HG03045 (cell line): ENCODE data around the gene KIR3DL2.
"Not testable (repeated sequence)": the region's sequence is repeated elsewhere in the genome, so short reads cannot be mapped to it uniquely, and the experiment has no call there.

ENCODE experiments used
- ATAC-seq: cut with Tn5 transposase; IDR thresholded peaks from one replicate; pipeline ENCODE4 v1.9.1; 2021; ENCODE audit warnings: mild to moderate bottlenecking, moderate library complexity; ENCODE audit not compliant: unreplicated experiment

KIR3DL2 gene

GRCh38 chr19:54863459-54863858 lies 13.2 kb downstream of the KIR3DL2 start:
- not testable (repeated sequence) for ATAC-seq

DNA sequence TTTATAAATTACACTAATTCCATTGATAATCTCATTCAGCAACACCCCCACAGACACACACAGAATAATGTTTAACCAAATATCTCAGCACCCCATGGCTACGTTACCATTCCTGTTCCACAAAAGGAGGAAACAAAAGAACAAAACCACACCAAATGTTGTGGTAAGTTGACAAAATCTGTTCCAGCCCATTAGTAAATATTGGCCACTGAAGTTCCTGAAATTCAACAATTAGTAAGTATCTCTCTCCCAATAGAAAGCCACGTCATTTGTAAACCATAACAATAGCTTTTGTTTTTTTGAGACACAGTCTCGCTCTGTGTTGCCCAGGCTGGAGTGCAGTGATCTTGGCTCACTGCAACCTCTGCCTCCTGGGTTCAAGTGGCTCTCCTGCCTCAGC lies 21.5 kb downstream of the KIR3DL2 start:
- ATAC-seq, result no peak

DNA sequence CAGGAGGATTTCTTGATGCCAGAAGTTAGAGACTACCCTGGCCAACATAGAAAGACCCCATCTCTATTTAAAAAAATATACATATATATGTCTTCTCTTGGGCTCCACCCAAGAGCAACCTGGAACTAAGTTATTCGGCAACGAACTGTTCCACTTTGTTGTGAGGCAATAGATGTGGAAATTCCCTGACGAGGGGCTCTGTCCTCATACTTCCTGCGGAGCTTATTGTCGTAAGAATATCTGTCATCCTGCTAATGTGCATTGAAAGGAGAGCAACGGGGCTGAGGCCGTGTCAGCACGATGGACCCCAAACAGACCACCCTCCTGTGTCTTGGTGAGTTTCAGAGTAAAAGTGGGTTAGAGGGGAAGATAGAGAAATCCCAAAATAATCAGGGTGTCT lies 23.7 kb downstream of the KIR3DL2 start, which contains the start of gene FCAR:
Gene FCAR (plus strand): TSS at position 246 of the 400 bp plus-strand sequence. CDS start 55 bp downstream, at position 301.
- no peak for ATAC-seq

DNA sequence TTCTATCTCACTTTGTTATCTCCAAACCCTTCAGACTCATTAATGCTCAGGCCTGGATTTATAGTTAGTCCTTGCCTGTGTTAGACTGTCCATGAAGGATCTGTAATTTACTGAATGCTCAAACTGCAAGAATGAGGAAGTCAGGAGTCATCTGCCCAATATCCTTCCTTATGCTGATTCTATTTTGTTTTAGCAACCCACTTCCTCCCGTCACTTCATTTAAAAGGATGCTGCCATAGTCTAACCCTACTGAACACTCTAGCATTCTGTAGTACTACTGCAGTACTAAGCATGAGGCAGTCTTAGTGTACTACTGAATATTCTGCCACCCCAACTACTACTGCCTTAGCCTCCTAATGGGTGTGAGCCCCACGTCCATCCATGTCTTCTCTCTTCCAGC lies 25.3 kb downstream of the KIR3DL2 start:
- ATAC-seq, result no peak

- ATAC-seq, result no peak
Observed at GRCh38 chr19:54877471-54877870, 27.2 kb downstream of the KIR3DL2 start.

DNA sequence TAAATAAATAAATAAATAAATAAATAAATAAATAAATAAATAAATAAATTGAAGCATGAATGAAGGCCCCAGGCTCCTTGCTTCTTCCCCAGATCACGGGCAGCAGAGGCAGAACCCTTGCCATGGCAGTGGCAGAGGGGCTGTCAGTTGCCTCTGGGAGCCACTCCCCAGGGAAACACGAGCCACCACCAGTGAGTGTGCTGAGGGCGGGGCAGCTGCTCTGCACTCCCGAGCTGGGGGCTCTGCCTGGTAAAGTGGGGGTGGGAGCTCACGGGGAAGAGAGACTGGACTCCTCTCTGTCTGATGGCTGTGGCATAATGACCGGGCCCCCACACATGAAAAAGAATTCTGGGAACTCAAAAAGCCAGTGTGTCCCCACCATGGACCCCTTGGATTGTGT lies 31.6 kb downstream of the KIR3DL2 start:
- ATAC-seq, result no peak

GRCh38 chr19:54882758-54883157 lies 32.5 kb downstream of the KIR3DL2 start:
- no peak for ATAC-seq

DNA sequence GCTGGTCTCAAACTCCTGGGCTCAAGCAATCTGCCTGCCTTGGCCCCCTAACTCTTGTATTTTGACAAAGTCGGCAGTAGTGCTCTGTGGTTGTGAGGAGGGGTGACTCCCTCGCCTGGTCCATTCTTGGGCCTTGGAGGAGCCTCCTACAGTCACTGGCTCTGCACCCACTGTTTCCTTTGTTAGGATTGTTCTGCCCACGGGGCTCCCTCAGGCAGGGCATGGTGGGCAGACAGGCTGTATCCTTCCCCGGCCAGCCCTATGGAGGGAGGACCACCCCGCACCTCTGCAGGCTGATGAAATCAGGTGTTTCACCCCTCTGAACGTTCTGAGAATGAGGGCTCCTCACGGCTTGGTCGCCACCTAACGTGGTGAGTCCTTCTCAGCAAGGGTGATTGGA lies 33.0 kb downstream of the KIR3DL2 start:
- no peak for ATAC-seq

DNA sequence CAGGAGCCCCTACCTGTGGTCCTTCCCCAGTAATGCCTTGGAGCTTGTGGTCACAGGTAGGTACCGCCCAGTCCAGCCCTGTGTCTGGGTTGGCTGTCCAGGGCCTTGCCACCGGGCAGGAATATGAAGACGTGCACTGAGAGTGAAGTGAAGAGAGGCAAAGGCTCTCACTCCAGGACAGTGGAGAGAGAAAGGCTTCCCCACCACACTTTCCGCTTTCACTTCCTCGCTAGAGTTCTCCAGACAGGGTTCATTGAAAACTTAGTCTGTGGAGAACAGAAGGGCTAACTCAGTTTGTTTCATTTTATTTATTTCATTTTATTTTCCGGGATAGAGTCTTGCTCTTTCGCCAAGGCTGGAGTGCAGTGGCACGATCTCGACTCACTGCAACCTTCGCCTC lies 38.0 kb downstream of the KIR3DL2 start:
- ATAC-seq, result no peak

GRCh38 chr19:54889566-54889965 lies 39.3 kb downstream of the KIR3DL2 start:
- ATAC-seq, result no peak

DNA sequence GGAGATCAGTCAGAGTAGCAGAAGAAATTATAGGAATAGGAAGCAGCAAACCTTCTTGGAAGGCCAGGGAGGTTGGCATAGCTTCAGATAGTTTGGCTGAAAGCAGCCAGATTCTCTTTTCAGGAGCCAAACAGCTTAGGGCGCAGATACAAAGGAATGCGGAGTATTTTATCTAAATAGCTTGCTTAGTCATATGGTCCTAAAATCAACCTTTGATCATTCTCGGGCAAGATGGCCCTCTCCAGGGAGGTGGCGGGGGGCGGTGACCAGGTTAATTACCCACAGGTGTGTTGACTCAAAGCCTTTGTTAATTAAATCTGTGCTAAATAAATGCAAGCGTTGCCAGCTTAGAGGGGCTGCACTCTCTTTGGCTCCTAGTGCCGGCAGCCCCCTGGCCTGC lies 43.2 kb downstream of the KIR3DL2 start:
- ATAC-seq, result no peak

- not testable (repeated sequence) for ATAC-seq
Observed at GRCh38 chr19:54894106-54894505, 43.9 kb downstream of the KIR3DL2 start.

GRCh38 chr19:54896036-54896435 lies 45.8 kb downstream of the KIR3DL2 start:
- no peak for ATAC-seq

GRCh38 chr19:54898685-54899084 lies 48.4 kb downstream of the KIR3DL2 start:
- ATAC-seq, result not testable (repeated sequence)

GRCh38 chr19:54899646-54900045 lies 49.4 kb downstream of the KIR3DL2 start:
- not testable (repeated sequence) for ATAC-seq

GRCh38 chr19:54901153-54901552 lies 50.9 kb downstream of the KIR3DL2 start:
- ATAC-seq, result not testable (repeated sequence)

DNA sequence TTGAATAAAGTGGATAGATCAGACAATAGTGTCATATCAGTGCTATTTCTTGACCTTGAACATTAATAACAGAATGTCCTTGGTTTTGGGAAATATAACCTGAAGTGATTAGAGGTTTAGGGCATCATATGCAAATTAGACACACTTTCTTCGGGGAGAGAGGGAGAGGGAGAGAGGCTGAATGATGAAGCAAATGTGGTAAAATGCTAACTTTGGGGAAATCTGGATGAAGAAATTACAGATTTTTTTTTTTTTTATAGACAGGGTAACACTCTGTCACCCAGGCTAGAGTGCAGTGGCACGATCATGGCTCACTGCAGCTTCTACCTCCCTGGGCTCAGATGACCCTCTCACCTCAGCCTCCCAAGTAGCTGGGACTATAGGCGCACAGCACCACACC lies 51.8 kb downstream of the KIR3DL2 start:
- no peak for ATAC-seq

DNA sequence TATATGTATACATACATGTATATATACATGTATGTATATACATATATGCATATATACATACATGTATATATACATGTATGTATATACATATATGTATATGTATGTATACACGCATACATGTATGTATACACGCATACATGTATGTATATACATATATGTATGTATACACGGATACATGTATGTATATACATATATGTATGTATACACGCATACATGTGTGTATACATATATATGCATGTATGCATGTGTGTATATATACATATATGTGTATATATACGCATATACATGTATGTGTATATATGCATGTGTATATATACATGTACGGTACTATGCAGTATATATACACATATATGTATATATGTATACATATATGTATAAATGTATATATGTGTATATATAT lies 53.1 kb downstream of the KIR3DL2 start:
- no peak for ATAC-seq

- not testable (repeated sequence) for ATAC-seq
Observed at GRCh38 chr19:54904261-54904660, 54.0 kb downstream of the KIR3DL2 start.

- ATAC-seq, result no peak
Observed at GRCh38 chr19:54905421-54905802, 55.2 kb downstream of the KIR3DL2 start.

DNA sequence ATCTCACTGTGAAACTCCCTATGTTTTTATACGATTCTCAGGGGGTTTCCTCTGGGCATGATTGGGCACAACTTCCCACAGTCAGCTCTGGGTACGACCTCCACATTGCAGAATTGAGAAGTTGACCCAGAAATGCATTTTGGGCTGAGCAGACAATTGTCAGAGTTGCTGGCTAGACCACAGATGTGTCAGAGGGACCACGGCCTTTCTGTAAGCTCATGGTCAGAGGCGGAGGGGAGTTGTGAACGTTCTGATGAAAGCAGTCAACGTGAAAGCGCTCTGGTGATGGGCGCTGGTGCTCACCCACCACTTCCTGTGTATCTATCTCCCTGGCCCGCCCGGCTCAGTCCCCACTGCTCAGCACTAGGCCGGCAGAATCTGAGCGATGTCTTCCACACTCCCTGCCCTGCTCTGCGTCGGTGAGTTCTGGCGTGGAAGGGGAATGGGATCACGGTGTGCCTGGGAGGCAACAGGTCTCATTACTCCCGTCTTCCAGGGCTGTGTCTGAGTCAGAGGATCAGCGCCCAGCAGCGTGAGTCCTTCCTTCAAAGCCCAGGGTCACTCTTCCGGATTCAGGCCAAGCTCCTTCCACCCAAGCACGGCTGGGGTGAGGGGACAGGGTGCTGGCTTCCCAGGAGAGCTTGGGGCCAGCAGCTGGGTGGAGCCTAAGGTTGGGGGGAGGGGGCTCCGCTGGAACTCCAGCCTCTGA lies 55.7 kb downstream of the KIR3DL2 start, which contains the start of gene NCR1:
Gene NCR1 (plus strand): TSS at position 346 of the 709 bp plus-strand sequence. CDS start 40 bp downstream, at position 386.
- no peak for ATAC-seq

DNA sequence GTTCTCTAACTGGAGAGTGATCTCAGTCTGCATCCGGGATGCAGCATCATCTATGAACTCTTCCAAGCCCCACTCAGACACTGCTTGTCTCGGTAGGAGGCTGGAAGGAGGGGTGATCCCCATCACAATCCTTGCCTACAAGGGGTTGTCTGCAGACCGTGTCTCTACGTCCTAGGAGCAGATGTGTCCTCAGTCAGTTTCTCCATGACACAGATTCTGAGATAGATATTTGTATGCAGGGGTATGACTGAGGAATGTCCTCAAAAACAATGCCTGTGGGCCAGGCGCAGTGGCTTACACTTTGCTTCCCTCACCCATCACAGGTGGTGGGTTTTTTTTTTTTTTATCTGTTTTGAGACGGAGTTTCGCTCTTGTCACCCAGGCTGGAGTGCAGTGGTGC lies 56.6 kb downstream of the KIR3DL2 start:
- no peak for ATAC-seq

DNA sequence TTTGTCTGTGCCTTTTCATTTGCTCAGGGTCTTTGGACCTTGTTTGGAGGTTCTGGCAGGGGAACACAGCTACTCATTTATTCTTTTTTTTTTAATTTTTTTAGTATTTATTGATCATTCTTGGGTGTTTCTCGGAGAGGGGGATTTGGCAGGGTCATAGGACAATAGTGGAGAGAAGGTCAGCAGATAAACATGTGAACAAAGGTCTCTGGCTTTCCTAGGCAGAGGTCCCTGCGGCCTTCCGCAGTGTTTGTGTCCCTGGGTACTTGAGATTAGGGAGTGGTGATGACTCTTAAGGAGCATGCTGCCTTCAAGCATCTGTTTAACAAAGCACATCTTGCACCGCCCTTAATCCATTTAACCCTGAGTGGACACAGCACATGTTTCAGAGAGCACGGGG lies 57.7 kb downstream of the KIR3DL2 start:
- ATAC-seq, result not testable (repeated sequence)
